Loucy (cell line): ENCODE data around the gene ERH.

Experiments
- H2AFZ ChIP-seq: fragments of 200-600 bp; sonication (generic); 2 replicates; pipeline ENCODE4 v1.6.0; 2016; ENCODE audit warnings: antibody characterized with exemption, mild to moderate bottlenecking, low read length, moderate library complexity
- H3F3A ChIP-seq: fragments of 200-600 bp; 2 replicates; pipeline ENCODE4 v1.6.0; 2016; ENCODE audit warnings: antibody characterized with exemption, low read depth, mild to moderate bottlenecking
- H3K27me3 ChIP-seq: fragments of 200-600 bp; sonication (generic); 2 replicates; pipeline ENCODE4 v1.6.1; 2014; ENCODE audit warnings: low read length, mild to moderate bottlenecking; ENCODE audit not compliant: insufficient read depth, poor library complexity, severe bottlenecking
- H3K36me3 ChIP-seq: fragments of 200-600 bp; sonication (generic); 2 replicates; pipeline ENCODE4 v1.6.1; 2016; ENCODE audit warnings: low read length; ENCODE audit not compliant: insufficient read depth
- H3K4me1 ChIP-seq: fragments of 200-600 bp; sonication (generic); 2 replicates; pipeline ENCODE4 v1.5.1; 2014; ENCODE audit warnings: low read length, mild to moderate bottlenecking; ENCODE audit not compliant: insufficient read depth, poor library complexity, severe bottlenecking
- H3K4me2 ChIP-seq: fragments of 200-600 bp; sonication (generic); 2 replicates; pipeline ENCODE4 v1.6.0; 2014; ENCODE audit warnings: antibody characterized with exemption, low read length, low read depth, mild to moderate bottlenecking; ENCODE audit not compliant: poor library complexity, severe bottlenecking
- H3K4me3 ChIP-seq: fragments of 200-600 bp; sonication (generic); 2 replicates; pipeline ENCODE4 v1.5.1; 2014; ENCODE audit warnings: low read length, mild to moderate bottlenecking, mixed read lengths; ENCODE audit not compliant: poor library complexity, severe bottlenecking
- H3K79me2 ChIP-seq: fragments of 200-600 bp; sonication (generic); 2 replicates; pipeline ENCODE4 v1.6.1; 2014; ENCODE audit warnings: low read length; ENCODE audit not compliant: insufficient read depth
- H3K9ac ChIP-seq: fragments of 200-600 bp; sonication (generic); 2 replicates; pipeline ENCODE4 v1.6.0; 2014; ENCODE audit warnings: mild to moderate bottlenecking, low read depth, low read length, moderate library complexity; ENCODE audit not compliant: poor library complexity, severe bottlenecking
- H3K9me2 ChIP-seq: fragments of 200-600 bp; sonication (generic); replicated peaks from 2 replicates; pipeline ENCODE4 v1.6.1; 2016; ENCODE audit warnings: low read depth, low read length, mixed read lengths
- H3K9me3 ChIP-seq: fragments of 200-600 bp; sonication (generic); 2 replicates; pipeline ENCODE4 v1.6.1; 2014; ENCODE audit warnings: mild to moderate bottlenecking, antibody characterized with exemption, low read length, low read depth; ENCODE audit not compliant: insufficient read depth
- H4K20me1 ChIP-seq: fragments of 200-600 bp; sonication (generic); 2 replicates; pipeline ENCODE4 v1.6.0; 2014; ENCODE audit warnings: antibody characterized with exemption, low read length, mild to moderate bottlenecking; ENCODE audit not compliant: insufficient read depth, poor library complexity, severe bottlenecking
- CTCF ChIP-seq: fragments of 200-600 bp; sonication (generic); conservative IDR thresholded peaks from 2 replicates; pipeline ENCODE4 v1.5.1; 2014; ENCODE audit warnings: mild to moderate bottlenecking, antibody characterized with exemption, low read length
- EZH2phosphoT487 ChIP-seq: fragments of 200-600 bp; IDR thresholded peaks from 2 replicates; pipeline ENCODE4 v1.6.1; 2018; ENCODE audit warnings: antibody characterized with exemption, mild to moderate bottlenecking, moderate library complexity, borderline replicate concordance

The ERH gene

GRCh38 chr14:69429643-69430042 lies 31.5 kb upstream of the ERH start:
- no peak overlapping the region for H3K4me3 ChIP-seq
- H3K9ac ChIP-seq = no peak overlapping the region
- peaks cover 23% of the 10 kb centered on the region; the same call in 1 of the 2 replicates for H3K79me2 ChIP-seq

GRCh38 chr14:69428289-69428998 lies 30.3 kb upstream of the ERH start:
- Histone ChIP-seq H3K36me3 (peaks cover 55% of the 10 kb centered on the region; the same call in 1 of the 2 replicates), H3K9ac (no peak overlapping the region), H3K9me2 (no peaks in the 10 kb centered on the region), H3K4me1 (no peaks in the 10 kb centered on the region), H2AFZ (no peak overlapping the region), H3F3A (no peaks in the 10 kb centered on the region), H3K4me3 (no peak overlapping the region), H3K4me2 (no peak overlapping the region), H3K27me3 (no peaks in the 10 kb centered on the region), H3K79me2 (peaks cover 17% of the 10 kb centered on the region; the same call in 1 of the 2 replicates), H3K9me3 (no peaks in the 10 kb centered on the region), H4K20me1 (no peaks in the 10 kb centered on the region)
- TF ChIP-seq CTCF = no peak
- TF ChIP-seq EZH2phosphoT487 = no peak

More at GRCh38 chr14:69429643-69430042, 31.5 kb upstream of the ERH start:
- Histone ChIP-seq H2AFZ (no peak overlapping the region), H3K4me1 (no peaks in the 10 kb centered on the region), H3F3A (no peaks in the 10 kb centered on the region), H3K27me3 (no peaks in the 10 kb centered on the region), H4K20me1 (no peaks in the 10 kb centered on the region), H3K36me3 (peaks cover 47% of the 10 kb centered on the region; the same call in 1 of the 2 replicates), H3K9me2 (no peaks in the 10 kb centered on the region), H3K9me3 (no peaks in the 10 kb centered on the region), H3K4me2 (no peak overlapping the region)
- TF ChIP-seq CTCF (no peak), EZH2phosphoT487 (no peak)

GRCh38 chr14:69427596-69427995 lies 29.5 kb upstream of the ERH start:
- Histone ChIP-seq H3F3A (no peaks in the 10 kb centered on the region), H3K9ac (no peak overlapping the region), H3K4me3 (no peak overlapping the region), H3K9me3 (no peaks in the 10 kb centered on the region), H3K4me1 (no peaks in the 10 kb centered on the region), H4K20me1 (no peaks in the 10 kb centered on the region), H3K27me3 (no peaks in the 10 kb centered on the region), H3K4me2 (no peak overlapping the region), H3K9me2 (no peaks in the 10 kb centered on the region), H3K79me2 (peaks cover 15% of the 10 kb centered on the region; the same call in 1 of the 2 replicates), H3K36me3 (peaks cover 55% of the 10 kb centered on the region; the same call in 1 of the 2 replicates), H2AFZ (no peak overlapping the region)
- no peak for TF ChIP-seq CTCF
- no peak for TF ChIP-seq EZH2phosphoT487
